HG02588 (cell line): ENCODE results near the gene PYGL.

ENCODE experiments used
- ATAC-seq: cut with Tn5 transposase; IDR thresholded peaks from one replicate; pipeline ENCODE4 v1.9.1; 2021; ENCODE audit warnings: mild to moderate bottlenecking, moderate library complexity; ENCODE audit not compliant: unreplicated experiment

Gene PYGL

GRCh38 chr14:50875359-50876070 is 68.8 kb downstream of the PYGL start:
- ATAC-seq, result peak; percentile 91

GRCh38 chr14:50874757-50875156 is 69.5 kb downstream of the PYGL start:
- no peak for ATAC-seq

- ATAC-seq, result no peak
Observed at GRCh38 chr14:50871914-50872732, 72.2 kb downstream of the PYGL start, which contains the start of gene ABHD12B. Gene ABHD12B (plus strand): TSS chr14:50872053. CDS start chr14:50872175, 122 bp downstream.

- no peak for ATAC-seq
Observed at GRCh38 chr14:50871228-50871627, 73.1 kb downstream of the PYGL start.

- ATAC-seq, result no peak
Observed at GRCh38 chr14:50865391-50866076, 78.7 kb downstream of the PYGL start.

GRCh38 chr14:50864946-50865345 is 79.3 kb downstream of the PYGL start:
- ATAC-seq, result no peak

GRCh38 chr14:50864237-50864636 is 80.0 kb downstream of the PYGL start:
- no peak for ATAC-seq

- ATAC-seq, result no peak
Observed at GRCh38 chr14:50862036-50862570, 82.2 kb downstream of the PYGL start.

- peak; percentile 41 for ATAC-seq
Observed at GRCh38 chr14:50860478-50861086, 83.7 kb downstream of the PYGL start.

GRCh38 chr14:50859296-50859624 is 85.0 kb downstream of the PYGL start:
- ATAC-seq, result peak; percentile 20

- ATAC-seq, result no peak
Observed at GRCh38 chr14:50856660-50857059, 87.6 kb downstream of the PYGL start.

- no peak for ATAC-seq
Observed at GRCh38 chr14:50855558-50855957, 88.7 kb downstream of the PYGL start.
